ENCODE results near the gene CTNNA3.

Gene CTNNA3

DNA sequence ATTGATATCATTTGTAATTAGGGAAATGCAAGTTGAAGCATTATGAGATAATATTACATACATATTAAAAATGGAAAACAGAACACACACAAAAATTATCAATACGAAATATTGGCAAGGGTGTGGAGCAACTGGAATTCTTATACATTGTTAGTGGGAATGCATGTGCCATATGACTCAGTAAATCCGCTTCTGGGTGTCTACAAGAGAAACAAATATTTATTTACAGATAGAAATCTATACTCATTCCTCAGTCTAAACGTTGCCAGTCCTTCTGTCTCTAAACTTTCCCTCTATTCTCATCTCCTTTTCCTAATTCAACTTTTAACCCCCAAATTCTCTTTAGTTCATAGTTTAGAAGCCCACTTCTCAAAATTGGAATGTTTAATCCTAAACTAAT, 940.5 kb downstream of the CTNNA3 start:
- no peak overlapping the region for H3K4me3 ChIP-seq (ENCODE audit: low read depth in 1 of 2, low read length in 1 of 2)
- no peaks in the 10 kb centered on the region for H3K36me3 ChIP-seq
- no peaks in the 10 kb centered on the region for H3K9me3 ChIP-seq
- no peaks in the 10 kb centered on the region for H3K4me1 ChIP-seq (ENCODE audit: control insufficient read depth in 1 of 2, insufficient read depth in 1 of 2, low read depth in 1 of 2, low read length in 1 of 2)
- H3K27ac ChIP-seq, result no peak overlapping the region
- H3K27me3 ChIP-seq, result no peaks in the 10 kb centered on the region
- TF ChIP-seq, protein P1, sequence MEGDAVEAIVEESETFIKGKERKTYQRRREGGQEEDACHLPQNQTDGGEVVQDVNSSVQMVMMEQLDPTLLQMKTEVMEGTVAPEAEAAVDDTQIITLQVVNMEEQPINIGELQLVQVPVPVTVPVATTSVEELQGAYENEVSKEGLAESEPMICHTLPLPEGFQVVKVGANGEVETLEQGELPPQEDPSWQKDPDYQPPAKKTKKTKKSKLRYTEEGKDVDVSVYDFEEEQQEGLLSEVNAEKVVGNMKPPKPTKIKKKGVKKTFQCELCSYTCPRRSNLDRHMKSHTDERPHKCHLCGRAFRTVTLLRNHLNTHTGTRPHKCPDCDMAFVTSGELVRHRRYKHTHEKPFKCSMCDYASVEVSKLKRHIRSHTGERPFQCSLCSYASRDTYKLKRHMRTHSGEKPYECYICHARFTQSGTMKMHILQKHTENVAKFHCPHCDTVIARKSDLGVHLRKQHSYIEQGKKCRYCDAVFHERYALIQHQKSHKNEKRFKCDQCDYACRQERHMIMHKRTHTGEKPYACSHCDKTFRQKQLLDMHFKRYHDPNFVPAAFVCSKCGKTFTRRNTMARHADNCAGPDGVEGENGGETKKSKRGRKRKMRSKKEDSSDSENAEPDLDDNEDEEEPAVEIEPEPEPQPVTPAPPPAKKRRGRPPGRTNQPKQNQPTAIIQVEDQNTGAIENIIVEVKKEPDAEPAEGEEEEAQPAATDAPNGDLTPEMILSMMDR (IDR thresholded peaks at IDR 0.05), result no peak

DNA sequence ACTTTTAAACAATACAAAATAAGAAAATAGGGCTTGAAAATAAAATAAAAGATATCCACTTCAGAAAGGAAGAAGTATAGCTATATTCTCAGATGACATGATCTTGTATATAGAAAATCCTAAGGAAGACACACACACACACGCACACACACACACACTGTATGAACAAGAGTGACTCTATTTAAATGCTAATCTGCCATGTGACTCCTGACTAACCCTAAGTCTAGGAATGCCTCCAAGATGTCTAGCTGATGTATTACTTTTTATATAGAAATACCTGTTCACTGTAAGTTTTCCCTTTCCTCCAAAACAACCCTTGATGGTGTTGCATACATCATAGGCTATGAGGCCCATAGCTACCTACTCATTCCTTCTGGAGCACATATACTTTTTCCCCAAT, 943.3 kb downstream of the CTNNA3 start:
- no peaks in the 10 kb centered on the region for H3K4me1 ChIP-seq (ENCODE audit: control insufficient read depth in 1 of 2, insufficient read depth in 1 of 2, low read depth in 1 of 2, low read length in 1 of 2)
- no peaks in the 10 kb centered on the region for H3K27me3 ChIP-seq
- TF ChIP-seq, protein P1 (IDR thresholded peaks at IDR 0.05), result no peak

GRCh38 chr10:66748217-66748616, 947.8 kb downstream of the CTNNA3 start:
- Histone ChIP-seq H3K27me3 (no peaks in the 10 kb centered on the region), H3K36me3 (no peaks in the 10 kb centered on the region), H3K9me3 (no peaks in the 10 kb centered on the region), H3K27ac (no peak overlapping the region), H3K4me3 (ENCODE audit: low read depth in 1 of 2, low read length in 1 of 2) (no peak overlapping the region), H3K4me1 (ENCODE audit: control insufficient read depth in 1 of 2, insufficient read depth in 1 of 2, low read depth in 1 of 2, low read length in 1 of 2) (no peaks in the 10 kb centered on the region)
- TF ChIP-seq, protein P1 (IDR thresholded peaks at IDR 0.05), result no peak

More for the DNA sequence above, 943.3 kb downstream of the CTNNA3 start:
- no peak overlapping the region for H3K4me3 ChIP-seq (ENCODE audit: low read depth in 1 of 2, low read length in 1 of 2)
- H3K36me3 ChIP-seq, result no peaks in the 10 kb centered on the region
- no peaks in the 10 kb centered on the region for H3K9me3 ChIP-seq
- H3K27ac ChIP-seq, result no peak overlapping the region

DNA sequence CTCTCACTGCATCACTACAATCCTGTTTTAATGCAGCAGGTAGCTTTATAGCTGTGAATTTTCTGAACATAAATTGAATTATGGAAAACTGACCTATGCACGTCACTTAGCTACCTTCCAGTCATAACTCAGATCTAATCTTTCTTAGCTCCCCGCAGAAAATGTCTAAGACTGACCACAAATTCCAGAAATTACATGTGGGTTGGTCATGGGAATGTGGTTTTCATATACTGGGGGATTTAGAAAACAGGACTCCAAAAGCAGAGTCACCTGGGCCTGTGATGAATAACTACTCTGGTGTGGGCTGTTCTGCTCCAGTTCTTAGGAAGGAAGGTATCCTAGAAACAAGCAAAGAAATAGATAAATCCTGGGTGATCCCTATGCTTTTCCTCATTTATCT, 948.5 kb downstream of the CTNNA3 start:
- H3K4me3 ChIP-seq (ENCODE audit: low read depth in 1 of 2, low read length in 1 of 2), result no peak overlapping the region
- H3K27me3 ChIP-seq, result no peaks in the 10 kb centered on the region
- no peaks in the 10 kb centered on the region for H3K36me3 ChIP-seq
- H3K9me3 ChIP-seq, result no peaks in the 10 kb centered on the region
- H3K27ac ChIP-seq, result no peak overlapping the region
- no peaks in the 10 kb centered on the region for H3K4me1 ChIP-seq (ENCODE audit: control insufficient read depth in 1 of 2, insufficient read depth in 1 of 2, low read depth in 1 of 2, low read length in 1 of 2)
- TF ChIP-seq, protein P1 (IDR thresholded peaks at IDR 0.05), result no peak

DNA sequence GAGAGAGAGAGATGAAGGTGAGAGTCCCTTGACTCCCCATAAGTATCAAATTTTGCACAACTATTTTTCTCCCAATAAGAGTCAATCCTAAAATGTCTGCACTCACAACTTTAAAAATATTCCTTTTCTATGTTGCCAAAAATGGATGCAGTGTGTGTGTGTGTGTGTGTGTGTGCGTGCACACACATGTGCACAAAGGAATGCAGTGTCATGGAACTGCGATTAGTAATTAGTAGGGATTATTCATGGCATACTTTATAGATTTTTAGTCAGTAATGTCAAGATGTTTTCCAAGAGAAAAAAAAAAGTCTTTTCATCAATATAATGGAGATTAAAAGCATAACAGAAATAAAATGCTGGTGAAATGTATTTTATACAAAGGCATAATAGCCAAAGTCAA, 949.3 kb downstream of the CTNNA3 start:
- no peaks in the 10 kb centered on the region for H3K27me3 ChIP-seq
- H3K36me3 ChIP-seq, result no peaks in the 10 kb centered on the region
- TF ChIP-seq, protein P1 (IDR thresholded peaks at IDR 0.05), result no peak
- no peak overlapping the region for H3K4me3 ChIP-seq (ENCODE audit: low read depth in 1 of 2, low read length in 1 of 2)
- no peak overlapping the region for H3K27ac ChIP-seq
- no peaks in the 10 kb centered on the region for H3K9me3 ChIP-seq
- H3K4me1 ChIP-seq (ENCODE audit: control insufficient read depth in 1 of 2, insufficient read depth in 1 of 2, low read depth in 1 of 2, low read length in 1 of 2), result no peaks in the 10 kb centered on the region

DNA sequence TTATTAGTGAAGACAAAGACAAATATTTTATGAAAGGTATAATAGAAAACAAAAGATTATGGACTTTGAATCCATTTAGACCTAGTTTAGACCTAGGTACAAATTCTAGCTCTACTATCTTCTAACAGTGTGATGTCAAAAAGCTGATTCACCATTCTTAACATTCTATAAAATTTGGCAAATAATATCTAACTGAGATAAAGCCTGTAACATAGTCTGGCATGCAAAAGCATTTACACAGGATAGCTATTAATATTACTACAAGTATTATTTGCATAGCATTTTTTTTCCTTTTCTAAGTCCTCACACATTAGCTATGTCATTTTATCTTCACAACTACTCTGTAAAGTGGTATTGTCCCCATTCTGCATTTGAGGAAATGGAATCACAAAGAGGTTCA, 949.7 kb downstream of the CTNNA3 start:
- TF ChIP-seq, protein P1 (IDR thresholded peaks at IDR 0.05), result no peak
- no peak overlapping the region for H3K27ac ChIP-seq
- H3K36me3 ChIP-seq, result no peaks in the 10 kb centered on the region
- no peaks in the 10 kb centered on the region for H3K9me3 ChIP-seq
- no peaks in the 10 kb centered on the region for H3K27me3 ChIP-seq
- no peaks in the 10 kb centered on the region for H3K4me1 ChIP-seq (ENCODE audit: control insufficient read depth in 1 of 2, insufficient read depth in 1 of 2, low read depth in 1 of 2, low read length in 1 of 2)
- no peak overlapping the region for H3K4me3 ChIP-seq (ENCODE audit: low read depth in 1 of 2, low read length in 1 of 2)
